CD8-positive, alpha-beta memory T cell (primary cell): Measurements from ENCODE around the gene REEP6. TPM values are rescaled to one million over a fixed set of nuclear protein-coding genes. Genes with fewer than 3 reads are reported as not detected.

ENCODE experiments used
- CTCF ChIA-PET: fragments of 350-600 bp; sonication (Branson Sonifier 250); formaldehyde crosslinking; loops from one replicate; lab custom pipeline; 2021; ENCODE audit warnings: antibody characterized with exemption; lab: Charles Lee
- POLR2A ChIA-PET: fragments of 350-600 bp; sonication (Branson Sonifier 250); formaldehyde crosslinking; loops from one replicate; lab custom pipeline; 2021; ENCODE audit warnings: antibody characterized with exemption; lab: Charles Lee
- DNase-seq, 5 donors: peaks; one replicate each; pipeline versions ENCODE4 v3.0.0 to v3.0.0-alpha.2; 2020 to 2022; ENCODE audit warnings: mixed read lengths in 1 of 5
- H3K27ac ChIP-seq: one replicate; pipeline ENCODE4 v1.7.0; 2013; ENCODE audit warnings: low read depth, mild to moderate bottlenecking, low read length, moderate library complexity
- H3K27me3 ChIP-seq: 2 replicates; pipeline ENCODE4 v1.7.0; 2013; ENCODE audit warnings: low read length, mild to moderate bottlenecking; ENCODE audit not compliant: insufficient read depth, poor library complexity, severe bottlenecking
- H3K36me3 ChIP-seq: 2 replicates; pipeline ENCODE4 v1.7.0; 2013; ENCODE audit warnings: mild to moderate bottlenecking, low read length, moderate library complexity; ENCODE audit not compliant: insufficient read depth
- H3K4me1 ChIP-seq: 2 replicates; pipeline ENCODE4 v1.7.0; 2013; ENCODE audit warnings: mild to moderate bottlenecking, low read length, moderate library complexity; ENCODE audit not compliant: insufficient read depth
- H3K4me3 ChIP-seq: 2 replicates; pipeline ENCODE4 v1.7.0; 2013; ENCODE audit warnings: mild to moderate bottlenecking, low read length
- H3K9me3 ChIP-seq: 2 replicates; pipeline ENCODE4 v1.7.0; 2013; ENCODE audit warnings: mild to moderate bottlenecking, low read length
- H3K27ac Mint-ChIP-seq, 8 donors: one replicate each; pipeline ENCODE4 v1.8.0; 2020 to 2021; ENCODE audit warnings: mixed read lengths in 8 of 8, mild to moderate bottlenecking in 6 of 8, inconsistent platforms in 3 of 8, moderate library complexity in 3 of 8
- H3K27me3 Mint-ChIP-seq, 2 donors: one replicate each; pipeline ENCODE4 v1.8.0; 2020 to 2021; ENCODE audit warnings: mixed read lengths in 2 of 2, mild to moderate bottlenecking in 1 of 2, moderate library complexity in 1 of 2
- H3K36me3 Mint-ChIP-seq, 3 donors: one replicate each; pipeline ENCODE4 v1.8.0; 2020 to 2021; ENCODE audit warnings: mixed read lengths in 3 of 3, inconsistent platforms in 1 of 3, mild to moderate bottlenecking in 1 of 3
- H3K4me1 Mint-ChIP-seq, 3 donors: one replicate each; pipeline ENCODE4 v1.8.0; 2020 to 2021; ENCODE audit warnings: mixed read lengths in 3 of 3, inconsistent platforms in 1 of 3, mild to moderate bottlenecking in 1 of 3
- H3K4me3 Mint-ChIP-seq, 7 donors: one replicate each; pipeline ENCODE4 v1.8.0; 2020 to 2021; ENCODE audit warnings: mixed read lengths in 7 of 7, mild to moderate bottlenecking in 6 of 7, moderate library complexity in 4 of 7, inconsistent platforms in 2 of 7
- H3K9me3 Mint-ChIP-seq, 5 donors: one replicate each; pipeline ENCODE4 v1.8.0; 2020 to 2022; ENCODE audit warnings: mixed read lengths in 5 of 5, mild to moderate bottlenecking in 3 of 5, moderate library complexity in 2 of 5, inconsistent platforms in 1 of 5
- polyA plus RNA-seq: library from polyadenylated mRNA; unstranded; fragments of 300-500 nt; fragmentation: Illumina TruSeq; gene quantifications from one replicate; pipeline ENCODE4 v1.2.3, GENCODE V29; 2021
- total RNA-seq, 2 experiments: library from RNA; stranded (reverse); gene quantifications; one replicate each; pipeline ENCODE4 v1.2.3, GENCODE V29; 2021

Gene REEP6
- total and polyA plus RNA-seq, 3 experiments from 2014 or later: 1.8 to 4.5 (median 2.0) TPM

DNA sequence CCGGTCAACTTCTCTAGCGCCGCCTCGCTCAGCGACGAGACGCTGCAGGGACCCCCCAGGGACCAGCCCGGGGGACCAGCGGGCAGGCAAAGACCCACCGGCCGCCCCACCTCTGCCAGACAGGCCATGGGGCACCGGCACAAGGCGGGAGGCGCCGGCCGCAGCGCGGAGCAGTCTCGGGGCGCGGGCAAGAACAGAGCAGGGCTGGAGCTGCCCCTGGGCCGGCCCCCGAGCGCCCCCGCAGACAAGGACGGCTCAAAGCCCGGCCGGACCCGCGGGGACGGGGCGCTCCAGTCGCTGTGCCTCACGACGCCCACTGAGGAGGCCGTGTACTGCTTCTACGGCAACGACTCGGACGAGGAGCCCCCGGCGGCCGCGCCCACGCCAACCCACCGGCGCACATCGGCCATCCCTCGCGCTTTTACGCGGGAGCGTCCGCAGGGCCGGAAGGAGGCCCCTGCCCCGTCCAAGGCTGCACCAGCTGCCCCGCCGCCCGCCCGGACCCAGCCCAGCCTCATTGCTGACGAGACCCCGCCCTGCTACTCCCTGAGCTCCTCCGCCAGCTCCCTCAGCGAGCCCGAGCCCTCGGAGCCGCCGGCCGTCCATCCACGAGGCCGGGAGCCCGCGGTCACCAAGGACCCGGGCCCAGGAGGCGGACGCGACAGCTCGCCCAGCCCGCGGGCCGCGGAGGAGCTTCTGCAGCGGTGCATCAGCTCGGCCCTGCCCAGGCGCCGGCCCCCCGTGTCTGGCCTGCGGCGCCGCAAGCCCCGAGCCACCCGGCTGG is 23.3 kb upstream of the REEP6 start:
- CTCF ChIA-PET: interaction anchor here (1.4 kb wide), 1 partner anchor 23 kb away, joined by 3 read pairs; no protein-coding TSS in a partner anchor
- Histone ChIP-seq H3K4me1 (peaks cover 30% of the 10 kb centered on the region), H3K36me3 (no peaks in the 10 kb centered on the region), H3K27ac (no peak overlapping the region), H3K4me3 (no peak overlapping the region), H3K27me3 (peaks cover 22% of the 10 kb centered on the region), H3K9me3 (no peaks in the 10 kb centered on the region)
- Mint-ChIP-seq H3K27ac (no peak overlapping the region), H3K4me1 (peaks cover 0 to 20% (median 6%) of the 10 kb centered on the region in 3 donors), H3K4me3 (no peak overlapping the region), H3K9me3 (no peaks in the 10 kb centered on the region), H3K27me3 (peaks cover 0 to 2% of the 10 kb centered on the region in 2 donors), H3K36me3 (no peaks in the 10 kb centered on the region)
- POLR2A ChIA-PET: interaction anchor here (1.3 kb wide), 1 partner anchor 14 kb away, joined by 3 read pairs; no protein-coding TSS in a partner anchor
- no peak for DNase-seq

- Histone ChIP-seq H3K27ac (no peak overlapping the region), H3K27me3 (peaks cover 22% of the 10 kb centered on the region), H3K4me3 (no peak overlapping the region), H3K9me3 (no peaks in the 10 kb centered on the region), H3K4me1 (peaks cover 30% of the 10 kb centered on the region), H3K36me3 (no peaks in the 10 kb centered on the region)
- Mint-ChIP-seq H3K27ac (no peak overlapping the region), H3K9me3 (no peaks in the 10 kb centered on the region), H3K27me3 (peaks cover 0 to 2% of the 10 kb centered on the region in 2 donors), H3K4me3 (peak overlapping the region in 5 of 7 donors; percentile 41 to 80 (median 52)), H3K36me3 (no peaks in the 10 kb centered on the region), H3K4me1 (peaks cover 5 to 25% (median 9%) of the 10 kb centered on the region in 3 donors)
- ChIA-PET CTCF (no interaction called here), POLR2A (interaction anchor here (0.6 to 0.7 kb wide), 2 partner anchors 22 to 41 kb away, joined by 3 to 6 read pairs; partner anchors contain the start of gene REEP6)
- no peak for DNase-seq
Observed at GRCh38 chr19:1468274-1468820, 22.6 kb upstream of the REEP6 start.

- ChIA-PET CTCF (no interaction called here), POLR2A (interaction anchor here (0.6 to 0.7 kb wide), 2 partner anchors 22 to 41 kb away, joined by 3 to 6 read pairs; partner anchors contain the start of gene REEP6)
- Histone ChIP-seq H3K36me3 (no peaks in the 10 kb centered on the region), H3K4me3 (no peak overlapping the region), H3K27ac (no peak overlapping the region), H3K27me3 (peaks cover 22% of the 10 kb centered on the region), H3K4me1 (peaks cover 30% of the 10 kb centered on the region), H3K9me3 (no peaks in the 10 kb centered on the region)
- peaks cover 0 to 2% of the 10 kb centered on the region in 2 donors for H3K27me3 Mint-ChIP-seq
- no peak overlapping the region for H3K27ac Mint-ChIP-seq
- H3K4me3 Mint-ChIP-seq: peak overlapping the region in 5 of 7 donors; percentile 41 to 78 (median 46)
- H3K4me1 Mint-ChIP-seq: peaks cover 5 to 25% (median 9%) of the 10 kb centered on the region in 3 donors
- no peak for DNase-seq
- H3K9me3 Mint-ChIP-seq: no peaks in the 10 kb centered on the region
- H3K36me3 Mint-ChIP-seq: no peaks in the 10 kb centered on the region
Observed at GRCh38 chr19:1468821-1469254, 22.1 kb upstream of the REEP6 start.

DNA sequence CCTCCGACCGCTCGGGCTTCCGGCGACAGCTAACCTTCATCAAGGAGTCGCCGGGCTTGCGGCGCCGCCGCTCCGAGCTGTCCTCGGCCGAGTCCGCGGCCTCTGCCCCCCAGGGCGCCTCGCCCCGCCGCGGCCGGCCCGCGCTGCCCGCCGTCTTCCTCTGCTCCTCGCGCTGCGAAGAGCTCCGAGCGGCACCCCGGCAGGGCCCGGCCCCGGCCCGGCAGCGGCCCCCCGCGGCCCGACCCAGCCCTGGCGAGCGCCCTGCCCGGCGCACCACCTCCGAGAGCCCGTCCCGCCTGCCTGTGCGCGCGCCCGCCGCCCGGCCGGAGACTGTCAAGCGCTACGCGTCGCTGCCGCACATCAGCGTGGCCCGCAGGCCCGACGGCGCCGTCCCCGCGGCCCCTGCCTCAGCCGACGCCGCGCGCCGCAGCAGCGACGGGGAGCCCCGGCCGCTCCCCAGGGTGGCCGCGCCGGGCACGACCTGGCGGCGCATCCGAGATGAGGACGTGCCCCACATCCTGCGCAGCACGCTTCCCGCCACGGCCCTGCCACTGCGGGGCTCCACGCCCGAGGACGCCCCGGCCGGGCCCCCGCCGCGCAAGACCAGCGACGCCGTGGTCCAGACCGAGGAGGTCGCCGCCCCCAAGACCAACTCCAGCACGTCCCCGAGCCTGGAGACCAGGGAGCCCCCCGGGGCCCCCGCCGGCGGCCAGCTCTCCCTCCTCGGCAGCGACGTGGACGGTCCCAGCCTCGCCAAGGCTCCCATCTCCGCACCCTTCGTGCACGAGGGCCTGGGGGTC is 21.5 kb upstream of the REEP6 start:
- Histone ChIP-seq H3K36me3 (no peaks in the 10 kb centered on the region), H3K4me3 (no peak overlapping the region), H3K27me3 (peaks cover 22% of the 10 kb centered on the region), H3K27ac (no peak overlapping the region), H3K4me1 (peaks cover 30% of the 10 kb centered on the region), H3K9me3 (no peaks in the 10 kb centered on the region)
- Mint-ChIP-seq H3K36me3 (peaks cover 0 to under 1% (median 0%) of the 10 kb centered on the region in 3 donors), H3K4me3 (peak overlapping the region in 1 of 7 donors; percentile 80), H3K27me3 (peaks cover 0 to 2% of the 10 kb centered on the region in 2 donors), H3K9me3 (no peaks in the 10 kb centered on the region), H3K27ac (no peak overlapping the region), H3K4me1 (peaks cover 5 to 25% (median 9%) of the 10 kb centered on the region in 3 donors)
- ChIA-PET POLR2A (interaction anchor here (0.7 to 1.6 kb wide), 2 partner anchors 21 kb away, joined by 3 to 4 read pairs; partner anchors contain the start of gene REEP6), CTCF (no interaction called here)
- no peak for DNase-seq

DNA sequence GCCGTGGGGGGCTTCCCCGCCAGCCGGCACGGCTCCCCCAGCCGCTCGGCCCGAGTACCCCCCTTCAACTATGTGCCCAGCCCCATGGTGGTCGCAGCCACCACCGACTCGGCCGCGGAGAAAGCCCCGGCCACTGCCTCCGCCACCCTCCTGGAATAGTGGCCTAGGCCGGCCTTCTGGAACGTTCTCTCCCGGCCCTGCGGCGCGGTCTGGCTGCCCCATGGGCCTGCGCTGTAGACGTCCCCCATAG is 21.0 kb upstream of the REEP6 start:
- H3K36me3 Mint-ChIP-seq: peaks cover 0 to 3% (median 0%) of the 10 kb centered on the region in 3 donors
- ChIA-PET CTCF (no interaction called here), POLR2A (interaction anchor here (0.6 to 1.8 kb wide), 4 partner anchors 9 to 379 kb away, joined by 3 to 5 read pairs (median 4); partner anchors contain the start of genes C19orf25 and REEP6)
- Histone ChIP-seq H3K27me3 (peaks cover 22% of the 10 kb centered on the region), H3K36me3 (no peaks in the 10 kb centered on the region), H3K9me3 (no peaks in the 10 kb centered on the region), H3K27ac (no peak overlapping the region), H3K4me1 (peaks cover 30% of the 10 kb centered on the region), H3K4me3 (no peak overlapping the region)
- peaks cover 0 to 2% of the 10 kb centered on the region in 2 donors for H3K27me3 Mint-ChIP-seq
- peak overlapping the region; percentile 57 to 87 (median 73) for H3K4me3 Mint-ChIP-seq
- H3K9me3 Mint-ChIP-seq: no peaks in the 10 kb centered on the region
- no peak for DNase-seq
- H3K27ac Mint-ChIP-seq: peak overlapping the region in 1 of 8 donors; percentile 60
- H3K4me1 Mint-ChIP-seq: peaks cover 5 to 25% (median 9%) of the 10 kb centered on the region in 3 donors

GRCh38 chr19:1470305-1471009 is 20.5 kb upstream of the REEP6 start:
- H3K9me3 Mint-ChIP-seq: no peaks in the 10 kb centered on the region
- Histone ChIP-seq H3K4me1 (peaks cover 30% of the 10 kb centered on the region), H3K9me3 (no peaks in the 10 kb centered on the region), H3K4me3 (peak overlapping the region; percentile 61), H3K27me3 (peaks cover 22% of the 10 kb centered on the region), H3K36me3 (no peaks in the 10 kb centered on the region), H3K27ac (no peak overlapping the region)
- ChIA-PET CTCF (interaction anchor here (1.1 to 2.3 kb wide), 3 partner anchors 23 to 42 kb away, joined by 3 to 12 read pairs (median 5); partner anchors contain the start of gene ADAMTSL5), POLR2A (interaction anchor here (0.6 to 1.8 kb wide), 4 partner anchors 9 to 378 kb away, joined by 3 to 5 read pairs (median 4); partner anchors contain the start of genes C19orf25 and REEP6)
- H3K27ac Mint-ChIP-seq: no peak overlapping the region
- peak overlapping the region; percentile 57 to 87 (median 73) for H3K4me3 Mint-ChIP-seq
- H3K4me1 Mint-ChIP-seq: peaks cover 5 to 25% (median 9%) of the 10 kb centered on the region in 3 donors
- peaks cover 0 to 2% of the 10 kb centered on the region in 2 donors for H3K27me3 Mint-ChIP-seq
- DNase-seq: peak; percentile 52 to 79 (median 53)
- peaks cover 0 to 3% (median 0%) of the 10 kb centered on the region in 3 donors for H3K36me3 Mint-ChIP-seq

DNA sequence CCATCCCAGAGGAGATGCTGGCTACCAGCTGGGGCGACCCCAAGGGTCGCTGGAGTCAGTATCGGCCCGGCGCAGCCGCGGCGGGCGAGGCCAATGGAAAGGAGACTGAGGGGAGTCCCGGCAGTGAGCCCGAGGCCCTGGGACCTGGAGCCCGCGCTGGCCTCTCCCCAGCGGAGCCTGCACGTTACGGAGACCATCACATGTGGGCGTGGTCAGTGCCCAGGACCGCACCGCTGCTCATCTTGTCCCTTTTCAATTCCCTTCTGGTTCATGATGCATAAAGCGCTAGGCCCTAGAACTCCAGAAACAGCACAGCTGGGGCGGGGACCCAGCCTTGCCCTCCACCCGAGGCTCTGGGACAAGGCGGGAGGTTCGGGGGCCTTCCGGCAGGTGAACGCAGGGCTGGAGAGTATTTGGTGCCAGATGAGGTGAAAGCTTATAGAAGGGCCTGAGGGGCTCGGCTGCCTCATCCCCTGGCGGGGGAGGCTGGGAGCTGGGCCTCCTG is 19.9 kb upstream of the REEP6 start:
- ChIA-PET CTCF (interaction anchor here (1.1 to 2.3 kb wide), 6 partner anchors 16 to 201 kb away, joined by 3 to 12 read pairs (median 4); partner anchors contain the start of gene ADAMTSL5), POLR2A (interaction anchor here (1.6 to 1.8 kb wide), 2 partner anchors 20 to 26 kb away, joined by 4 to 5 read pairs; partner anchors contain the start of gene REEP6)
- H3K27ac ChIP-seq: no peak overlapping the region
- no peak overlapping the region for H3K27ac Mint-ChIP-seq
- peak overlapping the region; percentile 41 to 80 (median 60) for H3K4me3 Mint-ChIP-seq
- peaks cover 5 to 25% (median 9%) of the 10 kb centered on the region in 3 donors for H3K4me1 Mint-ChIP-seq
- no peaks in the 10 kb centered on the region for H3K9me3 ChIP-seq
- H3K36me3 Mint-ChIP-seq: peaks cover 0 to 6% (median 0%) of the 10 kb centered on the region in 3 donors
- H3K36me3 ChIP-seq: no peaks in the 10 kb centered on the region
- peaks cover 30% of the 10 kb centered on the region for H3K4me1 ChIP-seq
- H3K4me3 ChIP-seq: peak overlapping the region; percentile 61
- H3K27me3 ChIP-seq: peaks cover 22% of the 10 kb centered on the region
- H3K9me3 Mint-ChIP-seq: no peaks in the 10 kb centered on the region
- DNase-seq: peak in 1 of 5 donors; percentile 12
- H3K27me3 Mint-ChIP-seq: peaks cover 0 to 2% of the 10 kb centered on the region in 2 donors
